ENCODE data around the gene CEP70. TPM values are rescaled to one million over a fixed set of nuclear protein-coding genes. Genes with fewer than 3 reads are reported as not detected.

CEP70 gene
- total and polyA plus RNA-seq, 9 donors, result 16.7 to 35.0 (median 19.7) TPM

DNA sequence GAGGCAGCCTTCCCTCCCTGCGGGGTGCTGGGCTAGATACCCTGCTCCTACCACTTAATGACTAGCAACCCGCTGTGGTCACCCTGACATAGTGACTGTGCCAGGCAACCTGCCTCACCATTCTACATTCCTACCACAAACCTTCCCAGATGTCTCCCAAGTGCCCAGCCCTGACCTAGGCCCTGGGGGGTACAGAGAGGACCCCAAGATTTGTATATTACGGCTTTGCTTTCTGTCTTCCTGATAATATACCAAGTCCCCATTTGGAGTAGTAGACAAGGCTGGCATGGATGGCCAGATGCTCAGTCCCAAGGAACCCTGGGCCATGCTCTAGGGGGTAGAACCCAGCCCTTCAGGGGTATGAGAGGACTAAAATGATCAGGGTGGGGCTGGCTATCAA is 128.6 kb downstream of the CEP70 start:
- Histone ChIP-seq H3K9me3 (replicated peaks; ENCODE audit: control insufficient read depth, low read depth, low read length) (no peaks in the 10 kb centered on the region), H3K27ac (ENCODE audit: low read length) (no peak overlapping the region), H3K36me3 (ENCODE audit: control insufficient read depth, insufficient read depth, low read length) (peaks cover 31% of the 10 kb centered on the region), H3K4me1 (ENCODE audit: control insufficient read depth, insufficient read depth, low read length) (peaks cover 40% of the 10 kb centered on the region), H3K27me3 (ENCODE audit: control insufficient read depth, insufficient read depth, low read length) (no peaks in the 10 kb centered on the region), H3K4me3 (ENCODE audit: low read length) (no peak overlapping the region)
- DNase-seq, result no peak
- no CpG with 5 or more reads among the region's 3 CpGs for WGBS (ENCODE audit: insufficient coverage)

DNA sequence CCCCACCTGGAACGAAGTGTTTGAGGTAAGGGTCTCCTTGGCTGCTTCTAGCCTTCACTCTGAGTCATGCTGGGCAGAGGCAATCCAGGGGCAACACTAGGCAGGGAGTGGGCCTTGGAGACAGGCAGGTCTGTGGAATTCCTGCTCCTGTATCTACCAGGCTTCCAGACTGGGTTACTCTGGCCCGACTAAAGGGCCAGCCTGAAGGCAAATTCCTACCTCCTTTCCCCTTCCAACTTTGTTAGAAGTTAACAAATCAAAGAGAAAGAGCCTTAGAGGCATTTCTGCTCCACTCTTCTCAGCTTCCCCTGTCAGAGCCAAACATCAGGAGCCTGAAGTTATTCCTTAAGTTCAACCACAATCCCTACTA is 129.6 kb downstream of the CEP70 start:
- H3K4me1 ChIP-seq (ENCODE audit: control insufficient read depth, insufficient read depth, low read length), result peaks cover 50% of the 10 kb centered on the region
- no peak for DNase-seq
- H3K36me3 ChIP-seq (ENCODE audit: control insufficient read depth, insufficient read depth, low read length), result peaks cover 29% of the 10 kb centered on the region
- peak overlapping the region; percentile 55 for H3K27ac ChIP-seq (ENCODE audit: low read length)
- no peaks in the 10 kb centered on the region for H3K27me3 ChIP-seq (ENCODE audit: control insufficient read depth, insufficient read depth, low read length)
- H3K4me3 ChIP-seq (ENCODE audit: low read length), result no peak overlapping the region
- WGBS (ENCODE audit: insufficient coverage), result 90% methylated on average over 2 of the region's 2 CpGs
- H3K9me3 ChIP-seq (replicated peaks; ENCODE audit: control insufficient read depth, low read depth, low read length), result no peaks in the 10 kb centered on the region

DNA sequence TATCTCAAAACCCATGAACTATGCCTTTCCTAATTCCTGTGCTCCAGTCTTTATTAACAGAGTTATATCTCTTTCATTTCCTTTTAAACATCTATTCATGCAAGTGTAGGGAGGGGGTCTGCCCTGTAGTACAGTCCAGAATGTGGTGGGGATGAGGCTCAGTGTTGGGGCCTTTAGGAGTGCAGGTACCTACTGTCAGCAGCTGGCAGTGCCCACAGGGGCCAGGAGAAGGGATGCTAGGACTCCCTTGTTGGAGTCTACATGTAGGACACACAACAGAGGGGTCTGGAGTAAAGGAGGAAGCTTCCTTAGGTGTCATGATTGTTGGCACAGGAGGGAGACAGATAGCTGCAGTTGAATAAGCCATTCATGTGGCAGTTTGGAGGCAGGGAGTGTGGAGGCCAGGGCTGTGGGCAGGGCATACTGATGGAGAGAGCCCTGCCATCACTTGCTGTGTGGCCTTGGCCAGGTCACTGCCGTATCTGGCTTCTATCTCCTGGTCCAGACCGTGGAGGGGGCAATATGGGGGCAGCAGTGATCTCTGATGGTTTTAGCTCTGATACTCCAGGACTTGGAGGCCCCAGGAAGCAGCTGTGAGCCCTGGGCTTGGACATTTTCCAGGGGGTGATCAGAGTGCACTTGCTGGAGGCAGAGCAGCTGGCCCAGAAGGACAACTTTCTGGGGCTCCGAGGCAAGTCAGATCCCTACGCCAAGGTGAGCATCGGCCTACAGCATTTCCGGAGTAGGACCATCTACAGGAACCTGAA is 130.2 kb downstream of the CEP70 start:
- H3K36me3 ChIP-seq (ENCODE audit: control insufficient read depth, insufficient read depth, low read length), result peaks cover 24% of the 10 kb centered on the region
- DNase-seq, result peak; percentile 73
- 75% methylated on average over 6 of the region's 6 CpGs for WGBS (ENCODE audit: insufficient coverage)
- peak overlapping the region; percentile 55 for H3K27ac ChIP-seq (ENCODE audit: low read length)
- no peak overlapping the region for H3K4me3 ChIP-seq (ENCODE audit: low read length)
- H3K27me3 ChIP-seq (ENCODE audit: control insufficient read depth, insufficient read depth, low read length), result no peaks in the 10 kb centered on the region
- H3K4me1 ChIP-seq (ENCODE audit: control insufficient read depth, insufficient read depth, low read length), result peaks cover 53% of the 10 kb centered on the region
- H3K9me3 ChIP-seq (replicated peaks; ENCODE audit: control insufficient read depth, low read depth, low read length), result no peaks in the 10 kb centered on the region

DNA sequence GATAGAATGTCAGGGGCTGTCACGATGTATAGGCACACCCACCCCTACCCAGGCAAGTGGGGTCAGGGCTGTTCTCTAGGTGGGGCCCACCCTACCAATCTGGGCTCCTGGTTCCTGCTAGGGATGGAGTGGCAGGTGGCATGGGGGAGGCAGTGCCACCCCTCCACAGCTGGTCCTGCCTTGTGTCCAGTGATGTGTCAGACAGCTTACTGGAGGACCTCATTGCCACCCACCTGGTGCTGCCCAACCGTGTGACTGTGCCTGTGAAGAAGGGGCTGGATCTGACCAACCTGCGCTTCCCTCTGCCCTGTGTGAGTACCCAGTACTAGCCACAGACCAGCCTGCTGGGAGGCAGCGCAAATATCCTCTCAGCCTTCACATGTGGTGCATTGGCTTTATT is 132.2 kb downstream of the CEP70 start:
- WGBS (ENCODE audit: insufficient coverage), result 61% methylated on average over 2 of the region's 4 CpGs
- H3K4me3 ChIP-seq (ENCODE audit: low read length), result no peak overlapping the region
- H3K36me3 ChIP-seq (ENCODE audit: control insufficient read depth, insufficient read depth, low read length), result peaks cover 15% of the 10 kb centered on the region
- H3K9me3 ChIP-seq (replicated peaks; ENCODE audit: control insufficient read depth, low read depth, low read length), result no peaks in the 10 kb centered on the region
- H3K27me3 ChIP-seq (ENCODE audit: control insufficient read depth, insufficient read depth, low read length), result no peaks in the 10 kb centered on the region
- DNase-seq, result no peak
- no peak overlapping the region for H3K27ac ChIP-seq (ENCODE audit: low read length)
- peaks cover 69% of the 10 kb centered on the region for H3K4me1 ChIP-seq (ENCODE audit: control insufficient read depth, insufficient read depth, low read length)

DNA sequence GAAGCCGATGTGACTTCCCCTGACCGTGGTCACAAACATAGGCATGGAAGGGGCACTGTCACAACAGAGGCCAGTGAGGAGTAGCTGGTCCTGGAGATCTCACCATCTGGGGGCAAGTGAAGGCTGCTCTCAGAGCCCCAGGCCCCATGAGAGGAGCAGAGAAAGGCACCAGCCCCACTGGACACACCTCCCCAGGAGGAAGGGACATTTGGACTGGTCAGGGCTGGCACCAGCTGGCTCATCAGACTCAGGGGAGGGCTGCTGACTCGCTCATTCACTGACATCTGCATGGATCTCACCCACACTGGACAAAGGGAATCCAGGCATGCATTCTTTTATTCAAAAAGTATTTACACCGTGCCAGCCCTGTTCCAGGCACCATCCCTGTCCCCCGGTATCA is 132.8 kb downstream of the CEP70 start:
- peaks cover 76% of the 10 kb centered on the region for H3K4me1 ChIP-seq (ENCODE audit: control insufficient read depth, insufficient read depth, low read length)
- no peak overlapping the region for H3K27ac ChIP-seq (ENCODE audit: low read length)
- DNase-seq, result no peak
- H3K27me3 ChIP-seq (ENCODE audit: control insufficient read depth, insufficient read depth, low read length), result no peaks in the 10 kb centered on the region
- WGBS (ENCODE audit: insufficient coverage), result 76% methylated on average over 3 of the region's 5 CpGs
- no peak overlapping the region for H3K4me3 ChIP-seq (ENCODE audit: low read length)
- H3K36me3 ChIP-seq (ENCODE audit: control insufficient read depth, insufficient read depth, low read length), result peaks cover 15% of the 10 kb centered on the region
- H3K9me3 ChIP-seq (replicated peaks; ENCODE audit: control insufficient read depth, low read depth, low read length), result no peaks in the 10 kb centered on the region

DNA sequence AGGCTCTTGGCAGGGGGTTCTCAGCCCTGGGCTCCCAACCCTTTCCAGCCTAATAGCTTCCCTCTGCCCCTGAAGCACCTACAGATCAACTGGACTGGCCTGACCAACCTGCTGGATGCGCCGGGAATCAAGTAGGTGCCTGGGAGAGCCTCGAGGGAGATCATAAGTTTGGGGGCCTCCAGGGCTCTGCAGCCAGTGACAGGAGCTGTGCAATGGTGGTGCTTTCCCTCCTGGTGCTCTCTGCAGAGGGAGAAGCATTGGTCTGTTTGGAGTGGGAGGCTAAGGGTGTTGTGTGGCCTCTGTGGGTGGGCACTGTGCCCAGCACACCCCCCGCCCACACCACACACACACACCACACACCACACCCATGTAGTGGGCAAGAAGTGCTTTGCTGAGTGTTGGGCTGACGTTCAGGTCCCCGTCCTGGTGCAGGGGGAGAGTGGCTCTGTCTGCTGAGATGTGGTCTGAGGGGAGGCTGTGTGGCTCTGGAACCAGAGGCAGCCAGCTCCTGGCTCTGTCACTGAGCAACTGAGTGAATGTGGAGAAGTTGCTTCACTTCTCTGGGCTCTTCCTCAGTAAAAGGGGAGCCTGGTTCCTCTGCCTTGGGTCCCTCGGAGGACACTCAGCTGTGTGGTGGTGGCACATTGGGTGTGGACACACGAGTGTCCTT is 133.4 kb downstream of the CEP70 start:
- H3K27ac ChIP-seq (ENCODE audit: low read length), result peak overlapping the region; percentile 54
- DNase-seq, result no peak

DNA sequence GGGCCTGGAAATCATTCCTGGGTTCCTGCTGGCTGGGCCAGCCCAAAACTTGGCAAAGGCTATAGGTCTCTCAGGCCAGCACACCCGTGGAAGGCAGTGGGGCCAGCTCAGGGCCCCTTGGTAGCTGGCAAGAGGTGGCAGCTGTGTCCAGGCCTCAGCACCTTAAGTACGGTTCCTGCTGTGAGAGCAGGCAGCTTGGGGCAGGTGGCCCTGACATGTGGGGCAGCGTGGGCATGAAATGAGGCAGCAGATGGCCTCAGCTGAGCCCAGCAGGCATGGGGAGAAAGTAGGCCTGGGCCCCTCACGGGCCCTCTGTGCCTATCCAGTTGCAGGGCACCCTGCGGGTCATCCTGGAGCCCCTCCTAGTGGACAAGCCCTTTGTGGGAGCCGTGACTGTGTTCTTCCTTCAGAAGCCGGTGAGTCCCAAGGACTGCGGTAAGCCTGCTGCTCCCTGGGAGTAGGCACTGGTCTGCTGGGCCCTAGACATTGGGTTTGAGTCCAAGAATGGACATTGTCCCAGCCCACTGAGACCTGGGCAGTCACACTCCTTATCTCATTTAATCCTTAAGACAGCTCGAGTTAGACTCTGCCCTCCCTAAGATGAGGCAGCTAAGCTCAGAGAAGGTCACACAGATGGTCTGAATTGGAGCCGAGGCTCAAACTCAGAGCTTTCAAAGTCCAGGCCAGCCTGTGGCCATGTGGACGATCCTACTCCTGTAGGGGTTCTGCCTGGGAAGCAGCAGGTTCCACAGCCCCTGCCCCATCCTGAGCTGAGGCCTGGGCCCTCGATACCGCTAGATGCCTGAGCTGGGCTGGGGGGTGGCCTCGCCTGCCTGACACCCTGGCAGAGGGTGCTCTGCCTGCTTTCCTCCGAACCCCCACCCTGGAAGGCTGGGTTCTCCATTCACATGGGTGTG is 134.2 kb downstream of the CEP70 start:
- peak; percentile 70 for DNase-seq
- peak overlapping the region; percentile 81 for H3K27ac ChIP-seq (ENCODE audit: low read length)
- no peaks in the 10 kb centered on the region for H3K9me3 ChIP-seq (replicated peaks; ENCODE audit: control insufficient read depth, low read depth, low read length)
- H3K27me3 ChIP-seq (ENCODE audit: control insufficient read depth, insufficient read depth, low read length), result no peaks in the 10 kb centered on the region
- peaks cover 13% of the 10 kb centered on the region for H3K36me3 ChIP-seq (ENCODE audit: control insufficient read depth, insufficient read depth, low read length)
- H3K4me1 ChIP-seq (ENCODE audit: control insufficient read depth, insufficient read depth, low read length), result peaks cover 79% of the 10 kb centered on the region
- WGBS (ENCODE audit: insufficient coverage), result 61% methylated on average over 12 of the region's 15 CpGs
- H3K4me3 ChIP-seq (ENCODE audit: low read length), result no peak overlapping the region

More for the DNA sequence above, 133.4 kb downstream of the CEP70 start:
- WGBS (ENCODE audit: insufficient coverage), result 46% methylated on average over 3 of the region's 8 CpGs
- Histone ChIP-seq H3K9me3 (replicated peaks; ENCODE audit: control insufficient read depth, low read depth, low read length) (no peaks in the 10 kb centered on the region), H3K27me3 (ENCODE audit: control insufficient read depth, insufficient read depth, low read length) (no peaks in the 10 kb centered on the region), H3K36me3 (ENCODE audit: control insufficient read depth, insufficient read depth, low read length) (peaks cover 15% of the 10 kb centered on the region), H3K4me1 (ENCODE audit: control insufficient read depth, insufficient read depth, low read length) (peaks cover 82% of the 10 kb centered on the region), H3K4me3 (ENCODE audit: low read length) (no peak overlapping the region)

DNA sequence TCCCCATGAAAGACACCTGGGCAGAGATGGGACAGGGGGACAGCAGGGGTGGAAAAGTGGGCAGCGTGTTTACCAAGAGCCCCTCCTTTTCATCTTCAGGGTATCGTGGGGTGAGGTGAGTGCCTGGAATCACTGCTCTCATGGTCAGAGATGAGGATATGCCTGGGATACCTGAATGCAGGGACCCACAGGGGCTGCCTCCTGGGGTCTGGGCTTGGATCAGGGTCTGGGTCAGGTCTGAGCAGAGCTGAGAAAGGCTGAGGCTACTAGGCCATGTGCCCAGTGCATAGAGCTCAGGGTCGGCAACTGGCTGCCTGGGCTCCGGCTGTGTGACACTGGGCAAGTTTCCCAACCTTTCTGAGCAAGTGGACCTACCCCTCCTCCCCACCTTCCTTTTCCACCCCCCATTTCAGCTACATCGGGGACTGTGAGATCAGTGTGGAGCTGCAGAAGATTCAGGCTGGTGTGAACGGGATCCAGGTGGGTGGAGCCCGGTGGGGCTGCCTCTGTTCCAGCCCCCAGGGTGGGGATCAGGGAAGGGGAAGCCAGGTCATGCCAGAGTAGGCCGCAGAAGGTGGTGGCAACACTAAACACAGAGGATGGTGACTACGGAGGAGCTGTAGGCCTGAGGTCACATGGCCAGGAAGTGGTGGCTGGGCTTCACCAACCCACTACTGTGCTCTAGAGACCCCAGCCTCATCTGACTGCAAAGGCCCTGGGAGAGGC is 135.1 kb downstream of the CEP70 start:
- WGBS (ENCODE audit: insufficient coverage), result 58% methylated on average over 3 of the region's 9 CpGs

DNA sequence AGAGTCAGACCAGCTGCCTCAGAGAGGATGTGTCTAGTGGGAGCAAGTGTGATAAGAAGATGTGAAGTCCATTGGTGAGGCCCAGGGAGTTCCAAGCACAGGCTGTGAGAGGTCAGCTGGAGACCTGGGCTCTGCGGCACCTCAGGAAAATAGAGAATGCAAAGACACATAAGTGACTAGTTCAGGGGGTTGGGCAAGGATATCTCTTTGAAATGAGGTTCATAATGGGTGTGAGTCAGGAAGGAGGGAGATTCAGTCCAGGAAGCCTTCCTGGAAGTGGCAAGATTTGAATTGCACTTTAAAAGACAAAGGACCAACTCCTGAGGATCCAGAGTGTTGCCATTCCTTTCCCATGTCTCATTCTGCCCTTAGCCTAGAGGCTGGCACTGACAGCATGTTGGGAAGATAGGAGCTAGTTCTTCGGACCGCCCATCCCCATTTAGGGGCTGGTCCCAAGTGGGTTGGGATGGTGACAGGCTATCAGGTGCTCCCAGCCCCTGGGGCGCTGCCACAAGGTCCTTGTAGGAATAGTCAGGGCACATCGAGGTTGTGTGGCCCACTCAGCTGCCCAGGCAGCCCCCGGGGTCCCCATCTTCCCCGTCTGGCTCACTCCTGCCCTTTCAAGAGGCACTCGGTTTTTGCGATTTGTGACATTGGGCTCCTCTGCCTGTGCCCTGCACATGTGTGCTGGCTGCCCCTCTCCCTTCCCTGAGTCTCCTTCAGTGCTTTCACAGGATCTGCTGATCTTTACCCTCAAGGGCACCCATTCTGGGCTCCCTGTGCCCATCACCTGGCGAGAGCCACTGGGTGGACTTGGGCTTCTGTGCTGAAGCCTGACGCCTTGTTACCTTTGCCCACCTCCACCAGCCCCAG is 136.0 kb downstream of the CEP70 start:
- no peaks in the 10 kb centered on the region for H3K27me3 ChIP-seq (ENCODE audit: control insufficient read depth, insufficient read depth, low read length)
- 85% methylated on average over 8 of the region's 11 CpGs for WGBS (ENCODE audit: insufficient coverage)
- peak overlapping the region; percentile 67 for H3K27ac ChIP-seq (ENCODE audit: low read length)
- H3K4me3 ChIP-seq (ENCODE audit: low read length), result no peak overlapping the region
- no peaks in the 10 kb centered on the region for H3K9me3 ChIP-seq (replicated peaks; ENCODE audit: control insufficient read depth, low read depth, low read length)
- H3K4me1 ChIP-seq (ENCODE audit: control insufficient read depth, insufficient read depth, low read length), result peaks cover 67% of the 10 kb centered on the region
- no peak for DNase-seq
- H3K36me3 ChIP-seq (ENCODE audit: control insufficient read depth, insufficient read depth, low read length), result peaks cover 13% of the 10 kb centered on the region

More for the DNA sequence above, 135.1 kb downstream of the CEP70 start:
- Histone ChIP-seq H3K27ac (ENCODE audit: low read length) (peak overlapping the region; percentile 81), H3K9me3 (replicated peaks; ENCODE audit: control insufficient read depth, low read depth, low read length) (no peaks in the 10 kb centered on the region), H3K36me3 (ENCODE audit: control insufficient read depth, insufficient read depth, low read length) (peaks cover 13% of the 10 kb centered on the region), H3K4me1 (ENCODE audit: control insufficient read depth, insufficient read depth, low read length) (peaks cover 70% of the 10 kb centered on the region), H3K4me3 (ENCODE audit: low read length) (no peak overlapping the region), H3K27me3 (ENCODE audit: control insufficient read depth, insufficient read depth, low read length) (no peaks in the 10 kb centered on the region)
- DNase-seq, result no peak
